Breast epithelium (tissue), 3 donors: Measurements from ENCODE around the gene PIRT.

ENCODE experiments used
- CTCF ChIP-seq, 3 donors: fragments of 450-650 bp; IDR thresholded peaks; one replicate each; pipeline ENCODE4 v1.5.1; 2016 to 2017; ENCODE audit warnings: antibody characterized with exemption in 3 of 3, mild to moderate bottlenecking in 3 of 3, moderate library complexity in 3 of 3
- POLR2A ChIP-seq: fragments of 450-650 bp; IDR thresholded peaks from one replicate; pipeline ENCODE4 v1.6.1; 2016; ENCODE audit warnings: antibody characterized with exemption, mild to moderate bottlenecking, moderate library complexity
- POLR2AphosphoS5 ChIP-seq, 3 donors: sonication (generic); formaldehyde crosslinking; IDR thresholded peaks; one replicate each; pipeline ENCODE4 v1.6.1; 2017; ENCODE audit warnings: antibody characterized with exemption in 3 of 3

GRCh38 chr17:10871914-10872313 lies 34.0 kb upstream of the PIRT start:
- no peak for TF ChIP-seq CTCF (IDR thresholded peaks at IDR 0.05)
- no peak for TF ChIP-seq POLR2A
- no peak for TF ChIP-seq POLR2AphosphoS5 (IDR thresholded peaks at IDR 0.05)
